SKM-1 (cell line): ENCODE measurements around the gene DPH2.
A peak's percentile ranks its signal among the peaks of the same experiment; 100 is the strongest.

Experiments used
- DNase-seq: peaks from one replicate; lab custom pipeline; 2025; ENCODE audit not compliant: unreplicated experiment; lab: John Stamatoyannopoulos, UW

The DPH2 gene

GRCh38 chr1:43963890-43964289 is 5.9 kb upstream of the DPH2 start:
- DNase-seq = no peak

- DNase-seq = no peak
Observed at GRCh38 chr1:43965316-43965715, 4.5 kb upstream of the DPH2 start.

- DNase-seq = no peak
Observed at GRCh38 chr1:43968348-43968948, 1.4 kb upstream of the DPH2 start.

GRCh38 chr1:43969416-43969745 is 429 bp upstream of the DPH2 start:
- no peak for DNase-seq

- DNase-seq = no peak
Observed at GRCh38 chr1:43970502-43970901, 692 bp downstream of the DPH2 start.

GRCh38 chr1:43970911-43971310 is 1.1 kb downstream of the DPH2 start:
- DNase-seq = no peak

GRCh38 chr1:43971336-43971980 is 1.6 kb downstream of the DPH2 start:
- DNase-seq = no peak

GRCh38 chr1:43973981-43974442 is 4.2 kb downstream of the DPH2 start:
- no peak for DNase-seq

- peak; percentile 84 for DNase-seq
Observed at GRCh38 chr1:43974443-43975248, 4.8 kb downstream of the DPH2 start, which contains the start of gene ATP6V0B. ATP6V0B (plus strand) TSS chr1:43974960; CDS start chr1:43975041, 81 bp downstream.

- peak; percentile 68 for DNase-seq
Observed at GRCh38 chr1:43975249-43975961, 5.6 kb downstream of the DPH2 start.

GRCh38 chr1:43976045-43976444 is 6.2 kb downstream of the DPH2 start:
- DNase-seq = no peak

- DNase-seq = no peak
Observed at GRCh38 chr1:43976890-43977289, 7.1 kb downstream of the DPH2 start.

- no peak for DNase-seq
Observed at GRCh38 chr1:43977376-43978263, 7.8 kb downstream of the DPH2 start.

- DNase-seq = no peak
Observed at GRCh38 chr1:43978264-43978550, 8.4 kb downstream of the DPH2 start.

- peak; percentile 20 for DNase-seq
Observed at GRCh38 chr1:43978551-43979260, 8.9 kb downstream of the DPH2 start, which contains the start of gene B4GALT2. B4GALT2 (plus strand) TSS chr1:43979210; CDS start chr1:43981161, 1,951 bp downstream.

GRCh38 chr1:43979261-43979527 is 9.4 kb downstream of the DPH2 start:
- no peak for DNase-seq

GRCh38 chr1:43979528-43980254 is 9.9 kb downstream of the DPH2 start:
- DNase-seq = no peak

GRCh38 chr1:43980255-43981134 is 10.7 kb downstream of the DPH2 start:
- DNase-seq = no peak

- DNase-seq = no peak
Observed at GRCh38 chr1:43981135-43981491, 11.3 kb downstream of the DPH2 start.
